HFFc6 (cell line): ENCODE results near the gene DISC1. TPM values are rescaled to one million over a fixed set of nuclear protein-coding genes. Genes with fewer than 3 reads are reported as not detected.

Source experiments
- DNase-seq: peaks from one replicate; pipeline ENCODE4 v3.0.0-alpha.2; 2018
- H3K27ac Mint-ChIP-seq: 2 replicates; pipeline ENCODE4 v1.8.0; 2020; ENCODE audit warnings: mild to moderate bottlenecking, mixed read lengths
- H3K27me3 Mint-ChIP-seq: 2 replicates; pipeline ENCODE4 v1.8.0; 2021; ENCODE audit warnings: mild to moderate bottlenecking, moderate library complexity, mixed read lengths; ENCODE audit not compliant: insufficient read depth
- H3K36me3 Mint-ChIP-seq: 2 replicates; pipeline ENCODE4 v1.8.0; 2021; ENCODE audit warnings: low read depth, mixed read lengths
- H3K4me1 Mint-ChIP-seq: 2 replicates; pipeline ENCODE4 v1.8.0; 2020; ENCODE audit warnings: low read depth, mixed read lengths
- H3K4me3 Mint-ChIP-seq: 2 replicates; pipeline ENCODE4 v1.8.0; 2020; ENCODE audit warnings: mild to moderate bottlenecking, moderate library complexity, mixed read lengths
- H3K9me3 Mint-ChIP-seq: 2 replicates; pipeline ENCODE4 v1.8.0; 2020; ENCODE audit warnings: mild to moderate bottlenecking, mixed read lengths
- total RNA-seq, 6 experiments: library from RNA; stranded (reverse); fragmentation: NEBNext Ultra II Directional; extraction: Animal tissue kit (Norgen Biotek cat#: 25700); gene quantifications; 2 replicates in 1 of 6; 3 replicates in 5 of 6; pipeline ENCODE4 v1.2.3, GENCODE V29; 2021
- TF ChIP-seq, protein P1 (sequence below): fragments of 200-600 bp; sonication (generic); IDR thresholded peaks from 2 replicates; pipeline ENCODE4 v1.5.0; 2021; ENCODE audit warnings: antibody characterized with exemption, mild to moderate bottlenecking

The DISC1 gene
- total RNA-seq, 6 experiments from 2014 or later, result 1.3 to 4.3 (median 1.9) TPM

DNA sequence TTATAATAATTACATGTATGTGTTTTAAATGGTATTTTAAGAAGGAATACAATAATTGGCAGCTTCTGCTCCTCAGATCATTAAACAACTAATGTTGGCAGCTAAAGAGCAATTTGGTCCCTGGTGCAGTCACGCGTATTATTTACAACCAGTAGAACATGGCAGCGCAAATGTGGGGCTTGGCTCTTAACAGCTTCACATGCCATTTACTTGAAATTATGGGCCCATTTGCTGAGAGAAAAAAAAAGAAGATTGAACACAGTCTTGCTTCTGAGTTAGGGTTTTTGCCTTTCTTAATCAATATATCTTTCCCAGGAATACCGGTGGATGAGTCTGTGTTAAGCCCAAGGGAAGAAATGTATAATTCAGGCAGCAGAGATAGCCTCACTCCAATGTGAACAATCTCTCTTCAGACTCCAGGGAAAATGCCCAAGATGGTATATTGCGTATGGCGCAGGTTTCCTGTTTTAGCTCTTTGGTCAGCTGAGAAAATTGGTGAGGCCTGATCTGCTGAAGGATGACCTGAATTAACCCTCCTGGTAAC is 174.5 kb downstream of the DISC1 start:
- DNase-seq, result no peak
- Mint-ChIP-seq H3K27ac (no peak overlapping the region), H3K9me3 (peaks cover 12% of the 10 kb centered on the region), H3K36me3 (peaks cover 26% of the 10 kb centered on the region), H3K4me3 (no peak overlapping the region), H3K27me3 (no peaks in the 10 kb centered on the region; the same call in 1 of the 2 replicates), H3K4me1 (peaks cover 21% of the 10 kb centered on the region)
- TF ChIP-seq, protein P1, sequence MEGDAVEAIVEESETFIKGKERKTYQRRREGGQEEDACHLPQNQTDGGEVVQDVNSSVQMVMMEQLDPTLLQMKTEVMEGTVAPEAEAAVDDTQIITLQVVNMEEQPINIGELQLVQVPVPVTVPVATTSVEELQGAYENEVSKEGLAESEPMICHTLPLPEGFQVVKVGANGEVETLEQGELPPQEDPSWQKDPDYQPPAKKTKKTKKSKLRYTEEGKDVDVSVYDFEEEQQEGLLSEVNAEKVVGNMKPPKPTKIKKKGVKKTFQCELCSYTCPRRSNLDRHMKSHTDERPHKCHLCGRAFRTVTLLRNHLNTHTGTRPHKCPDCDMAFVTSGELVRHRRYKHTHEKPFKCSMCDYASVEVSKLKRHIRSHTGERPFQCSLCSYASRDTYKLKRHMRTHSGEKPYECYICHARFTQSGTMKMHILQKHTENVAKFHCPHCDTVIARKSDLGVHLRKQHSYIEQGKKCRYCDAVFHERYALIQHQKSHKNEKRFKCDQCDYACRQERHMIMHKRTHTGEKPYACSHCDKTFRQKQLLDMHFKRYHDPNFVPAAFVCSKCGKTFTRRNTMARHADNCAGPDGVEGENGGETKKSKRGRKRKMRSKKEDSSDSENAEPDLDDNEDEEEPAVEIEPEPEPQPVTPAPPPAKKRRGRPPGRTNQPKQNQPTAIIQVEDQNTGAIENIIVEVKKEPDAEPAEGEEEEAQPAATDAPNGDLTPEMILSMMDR, result no peak

DNA sequence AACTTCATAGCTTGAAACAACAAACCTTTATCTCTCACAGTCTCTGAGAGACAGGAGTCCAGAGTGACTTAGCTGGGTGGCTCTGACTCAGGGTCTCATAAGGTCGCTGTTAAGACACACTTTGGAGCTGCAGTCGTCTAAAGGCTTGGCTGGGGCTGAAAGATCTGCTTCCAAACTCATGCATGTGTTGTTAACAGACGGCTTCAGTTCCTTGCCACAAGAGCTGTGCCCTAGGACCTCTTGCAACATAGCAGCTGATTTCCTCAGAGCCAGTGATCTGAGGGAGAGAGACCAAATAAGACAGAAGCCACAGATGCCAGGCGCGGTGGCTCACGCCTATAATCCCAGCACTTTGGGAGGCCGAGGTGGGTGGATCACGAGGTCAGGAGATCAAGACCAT is 176.8 kb downstream of the DISC1 start:
- TF ChIP-seq, protein P1, result no peak
- Mint-ChIP-seq H3K4me1 (peaks cover 33% of the 10 kb centered on the region), H3K9me3 (peaks cover 12% of the 10 kb centered on the region), H3K27ac (no peak overlapping the region), H3K27me3 (no peaks in the 10 kb centered on the region; the same call in 1 of the 2 replicates), H3K4me3 (no peak overlapping the region), H3K36me3 (peaks cover 26% of the 10 kb centered on the region)
- peak; percentile 25 for DNase-seq

DNA sequence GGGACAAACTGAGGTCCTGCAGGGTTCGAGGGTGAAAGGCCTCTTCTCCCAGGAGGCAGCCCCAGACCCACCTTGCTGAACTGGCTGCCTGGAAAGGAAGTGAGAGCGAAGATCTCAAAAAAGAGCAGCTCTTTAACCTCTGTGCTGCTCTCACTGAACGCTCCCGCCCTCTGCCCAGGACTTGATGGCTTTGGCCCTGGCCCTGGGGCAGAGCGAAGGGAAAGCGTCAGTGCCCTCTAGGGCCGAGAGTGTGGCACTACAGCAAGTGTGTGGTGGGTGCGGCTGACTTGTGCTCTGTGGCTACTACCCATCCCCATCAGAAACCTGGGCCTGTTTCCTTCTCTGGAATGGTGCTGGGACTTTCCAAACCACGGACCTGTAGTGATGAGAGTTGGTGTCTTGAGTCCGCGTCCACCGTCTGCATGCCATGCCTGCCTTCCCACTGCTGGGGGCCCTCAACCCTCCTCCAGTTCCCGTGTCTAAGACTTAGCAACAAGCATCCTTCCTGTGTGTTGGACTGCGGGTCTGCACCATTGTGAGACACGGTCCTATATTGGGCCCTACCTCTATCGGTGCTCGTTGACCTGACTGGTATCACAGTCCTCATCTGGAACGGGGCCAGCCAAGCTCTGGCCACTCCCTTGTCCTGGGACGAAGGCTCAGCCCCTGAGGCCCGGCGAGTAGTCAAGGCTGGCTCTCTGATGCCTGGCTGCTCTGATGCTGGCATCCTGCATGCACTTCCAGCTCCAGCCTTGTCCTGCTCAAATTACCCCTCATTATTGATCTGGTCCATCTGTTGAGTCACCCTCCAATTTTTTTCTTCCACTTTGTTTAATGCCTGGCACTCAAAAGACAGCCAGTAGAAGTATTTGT is 180.3 kb downstream of the DISC1 start:
- peaks cover 30% of the 10 kb centered on the region for H3K4me1 Mint-ChIP-seq
- H3K4me3 Mint-ChIP-seq, result no peak overlapping the region
- DNase-seq, result peak; percentile 15
- no peak overlapping the region; the same call in 1 of the 2 replicates for H3K27ac Mint-ChIP-seq
- H3K36me3 Mint-ChIP-seq, result peaks cover 15% of the 10 kb centered on the region
- TF ChIP-seq, protein P1, result peak; percentile 70
- H3K27me3 Mint-ChIP-seq, result peaks cover 1% of the 10 kb centered on the region; the same call in 1 of the 2 replicates
- no peaks in the 10 kb centered on the region for H3K9me3 Mint-ChIP-seq

DNA sequence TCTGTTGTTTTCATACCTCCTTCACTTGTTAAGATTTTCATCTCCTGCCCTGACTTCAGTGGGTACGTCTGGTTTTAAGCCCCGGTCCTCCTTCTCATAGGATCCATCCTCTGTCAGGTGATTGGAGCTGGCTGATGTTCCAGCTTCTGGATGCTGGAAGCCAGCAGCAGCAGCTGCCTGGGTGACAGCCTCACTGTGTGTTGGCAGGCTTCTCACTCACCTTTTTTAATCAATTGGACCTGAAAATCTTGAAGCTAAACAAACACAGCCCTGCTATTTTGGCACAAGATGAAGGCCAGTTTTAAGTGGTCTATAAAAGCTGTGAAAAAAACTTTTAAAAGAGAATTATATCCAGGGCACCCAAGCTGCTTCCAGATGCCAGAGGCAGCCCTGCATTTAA is 181.0 kb downstream of the DISC1 start:
- TF ChIP-seq, protein P1, result no peak
- peaks cover 9% of the 10 kb centered on the region for H3K36me3 Mint-ChIP-seq
- H3K4me3 Mint-ChIP-seq, result no peak overlapping the region
- no peak overlapping the region; the same call in 1 of the 2 replicates for H3K27ac Mint-ChIP-seq
- H3K27me3 Mint-ChIP-seq, result peaks cover 1% of the 10 kb centered on the region; the same call in 1 of the 2 replicates
- no peaks in the 10 kb centered on the region for H3K9me3 Mint-ChIP-seq
- DNase-seq, result no peak
- H3K4me1 Mint-ChIP-seq, result peaks cover 30% of the 10 kb centered on the region

DNA sequence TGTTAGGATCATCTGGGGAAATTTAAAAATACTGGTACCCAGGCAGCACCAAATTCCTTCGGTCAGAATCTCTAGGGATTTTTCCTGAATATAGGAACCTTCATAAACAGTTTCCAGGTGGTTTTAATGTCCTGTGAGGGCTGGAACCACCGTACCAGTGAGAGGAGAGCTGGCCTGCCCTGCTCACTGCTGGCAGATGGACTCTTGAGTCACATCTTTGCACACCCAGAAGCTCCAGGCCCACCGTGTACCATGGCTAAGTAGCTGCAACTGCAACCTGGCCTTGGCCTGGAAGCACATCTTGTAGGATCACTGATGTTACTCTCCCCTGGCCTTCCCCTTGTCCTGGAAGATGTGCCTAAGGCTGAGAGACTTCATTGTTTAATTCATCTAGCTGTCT is 181.5 kb downstream of the DISC1 start:
- Mint-ChIP-seq H3K4me1 (peaks cover 30% of the 10 kb centered on the region), H3K27me3 (peaks cover 1% of the 10 kb centered on the region; the same call in 1 of the 2 replicates), H3K9me3 (no peaks in the 10 kb centered on the region), H3K4me3 (no peak overlapping the region), H3K36me3 (peaks cover 6% of the 10 kb centered on the region), H3K27ac (peak overlapping the region; percentile 88; the same call in 1 of the 2 replicates)
- TF ChIP-seq, protein P1, result no peak
- no peak for DNase-seq
